Superior temporal gyrus (tissue), 1 donor: Measurements from ENCODE around the gene HHIPL1.

Experiments
- DNase-seq: peaks from one replicate; pipeline ENCODE4 v3.0.0-alpha.2; 2016; ENCODE audit errors: extremely low spot score

HHIPL1 gene

GRCh38 chr14:99716091-99716849 is 71.3 kb downstream of the HHIPL1 start:
- no peak for DNase-seq

GRCh38 chr14:99716850-99717681 is 72.1 kb downstream of the HHIPL1 start:
- no peak for DNase-seq

GRCh38 chr14:99717682-99718013 is 72.7 kb downstream of the HHIPL1 start:
- no peak for DNase-seq

- no peak for DNase-seq
Measured at GRCh38 chr14:99718031-99718810, 73.3 kb downstream of the HHIPL1 start.

- DNase-seq: no peak
Measured at GRCh38 chr14:99718811-99719192, 73.9 kb downstream of the HHIPL1 start.

GRCh38 chr14:99720941-99721791 is 76.2 kb downstream of the HHIPL1 start:
- DNase-seq: no peak

- no peak for DNase-seq
Measured at GRCh38 chr14:99721792-99722516, 77.0 kb downstream of the HHIPL1 start.

GRCh38 chr14:99722741-99723140 is 77.8 kb downstream of the HHIPL1 start:
- DNase-seq: no peak

- no peak for DNase-seq
Measured at GRCh38 chr14:99724196-99724891, 79.4 kb downstream of the HHIPL1 start.

GRCh38 chr14:99724939-99725773 is 80.2 kb downstream of the HHIPL1 start:
- DNase-seq: no peak

- DNase-seq: no peak
Measured at GRCh38 chr14:99725774-99726537, 81.0 kb downstream of the HHIPL1 start.

- DNase-seq: no peak
Measured at GRCh38 chr14:99726538-99727095, 81.7 kb downstream of the HHIPL1 start.

- DNase-seq: no peak
Measured at GRCh38 chr14:99727096-99727870, 82.4 kb downstream of the HHIPL1 start.

- DNase-seq: no peak
Measured at GRCh38 chr14:99728231-99728920, 83.4 kb downstream of the HHIPL1 start.

- no peak for DNase-seq
Measured at GRCh38 chr14:99728981-99729451, 84.1 kb downstream of the HHIPL1 start.
